ENCODE measurements around the gene PLXNB3. TPM values are rescaled to one million over a fixed set of nuclear protein-coding genes. Genes with fewer than 3 reads are reported as not detected.

PLXNB3 gene
- total RNA-seq, 1 experiment from 2014 or later: 14.3 TPM

DNA sequence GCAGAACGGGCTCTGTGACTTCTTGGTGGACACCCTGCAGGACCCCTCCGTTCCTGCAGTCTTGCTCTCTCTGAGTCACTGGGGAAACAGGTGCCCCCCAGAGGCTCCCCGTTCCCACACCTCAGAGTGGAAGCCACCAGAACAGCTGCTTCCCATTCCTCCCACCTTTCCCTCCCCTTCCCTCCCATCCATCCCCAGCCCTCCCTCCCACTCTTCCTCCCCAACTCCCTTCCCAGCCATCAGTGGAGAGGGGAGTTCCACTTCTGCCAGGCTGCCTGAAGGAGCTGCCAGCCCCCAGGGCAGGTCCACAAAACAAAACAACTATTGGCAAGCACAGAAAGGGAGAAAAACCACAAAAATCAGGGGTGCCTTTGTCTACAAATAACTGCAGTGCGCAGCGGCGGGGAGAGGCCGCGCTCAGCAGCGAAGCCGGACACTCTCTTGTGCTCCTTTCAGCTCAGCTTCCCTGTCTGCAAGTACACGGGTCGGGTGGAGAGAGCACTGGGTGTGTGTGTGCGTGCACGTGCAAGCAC lies 38.5 kb downstream of the PLXNB3 start:
- in situ Hi-C loops (cut with HindIII; ENCODE audit: low pct_unique_long_range_greater_than_20kb, low sequenced_read_pairs): no loop called here
- no peak for ATAC-seq
- H3K9me3 ChIP-seq (ENCODE audit: control insufficient read depth, insufficient read depth, low read depth, low read length): no peaks in the 10 kb centered on the region

More for the DNA sequence above, 38.5 kb downstream of the PLXNB3 start:
- H3K4me3 ChIP-seq (ENCODE audit: low read depth in 2 of 2, low read length in 2 of 2): no peak overlapping the region
- no peaks in the 10 kb centered on the region for H3K27me3 ChIP-seq (ENCODE audit: control insufficient read depth, insufficient read depth, low read length)
- ChIA-PET CTCF (interaction anchor here (0.8 kb wide), 1 partner anchor 15 kb away, joined by 3 read pairs; no protein-coding TSS in a partner anchor), POLR2A (interaction anchor here (0.6 kb wide), 1 partner anchor 31 kb away, joined by 3 read pairs; no protein-coding TSS in a partner anchor)
- H3K4me1 ChIP-seq (ENCODE audit: control insufficient read depth, insufficient read depth, low read length): no peaks in the 10 kb centered on the region
- H3K36me3 ChIP-seq (ENCODE audit: control insufficient read depth, insufficient read depth, low read length): no peaks in the 10 kb centered on the region
- intact Hi-C loops (cut with micrococcal nuclease; ENCODE audit: unreplicated experiment): loop anchor here (10.0 kb wide), 1 partner anchor 82 kb away; the partner anchor contains the start of gene L1CAM
- BruUV-seq (replicated peaks): no TSS peak
- no peak for DNase-seq (ENCODE audit: low read depth, low spot score)
- TF ChIP-seq REST (IDR thresholded peaks at IDR 0.05; ENCODE audit: insufficient read depth in 1 of 2, low read depth in 2 of 2, low read length in 1 of 2) (no peak), POLR2AphosphoS5 (IDR thresholded peaks at IDR 0.05; ENCODE audit: low read depth, low read length) (no peak), SIN3A (IDR thresholded peaks at IDR 0.05; ENCODE audit: borderline replicate concordance, insufficient read depth, low read depth, low read length) (no peak), CTCF (IDR thresholded peaks at IDR 0.05) (no peak), TCF7L2 (IDR thresholded peaks at IDR 0.05; ENCODE audit: low read depth, low read length) (no peak)
- H3K27ac ChIP-seq (ENCODE audit: low read length): no peak overlapping the region
